ENCODE data around the gene TSPAN7. TPM values are rescaled to one million over a fixed set of nuclear protein-coding genes. Genes with fewer than 3 reads are reported as not detected.

The TSPAN7 gene
- total and polyA plus RNA-seq, 2 donors from 2014 or later = 44.9 to 98.3 TPM

- Histone ChIP-seq H3K9me3 (ENCODE audit: control insufficient read depth in 2 of 3, insufficient read depth in 1 of 3, low read length in 3 of 3) (no peaks in the 10 kb centered on the region), H3K27ac (ENCODE audit: low read depth in 2 of 2, low read length in 2 of 2) (no peak overlapping the region), H3K9ac (ENCODE audit: low read length in 3 of 3) (no peak overlapping the region), H3K27me3 (ENCODE audit: control insufficient read depth, insufficient read depth, low read length) (peaks cover 7% of the 10 kb centered on the region), H3K4me3 (ENCODE audit: low read length in 3 of 3) (no peak overlapping the region), H3K36me3 (ENCODE audit: control insufficient read depth in 2 of 3, insufficient read depth in 3 of 3, low read length in 3 of 3) (no peaks in the 10 kb centered on the region), H3K4me1 (ENCODE audit: control insufficient read depth in 2 of 3, insufficient read depth in 2 of 3, low read depth in 1 of 3, low read length in 3 of 3) (no peaks in the 10 kb centered on the region)
- intact Hi-C loops (cut with DNase I) = no loop called here
- FAIRE-seq (no peak), DNase-seq (no peak)
- no peak for TF ChIP-seq CTCF (IDR thresholded peaks at IDR 0.05; ENCODE audit: borderline replicate concordance, extremely low read depth, insufficient read depth)
Measured at GRCh38 chrX:38614485-38614884, 53.1 kb downstream of the TSPAN7 start.

GRCh38 chrX:38616904-38617303, 55.6 kb downstream of the TSPAN7 start:
- intact Hi-C loops (cut with DNase I) = no loop called here
- peaks cover 6% of the 10 kb centered on the region for H3K27me3 ChIP-seq (ENCODE audit: control insufficient read depth, insufficient read depth, low read length)
- no peaks in the 10 kb centered on the region for H3K9me3 ChIP-seq (ENCODE audit: control insufficient read depth in 2 of 3, insufficient read depth in 1 of 3, low read length in 3 of 3)
- H3K9ac ChIP-seq (ENCODE audit: low read length in 3 of 3) = no peak overlapping the region
- H3K36me3 ChIP-seq (ENCODE audit: control insufficient read depth in 2 of 3, insufficient read depth in 3 of 3, low read length in 3 of 3) = no peaks in the 10 kb centered on the region
- H3K4me3 ChIP-seq (ENCODE audit: low read length in 3 of 3) = no peak overlapping the region
- H3K27ac ChIP-seq (ENCODE audit: low read depth in 2 of 2, low read length in 2 of 2) = no peak overlapping the region
- no peaks in the 10 kb centered on the region for H3K4me1 ChIP-seq (ENCODE audit: control insufficient read depth in 2 of 3, insufficient read depth in 2 of 3, low read depth in 1 of 3, low read length in 3 of 3)
- no peak for TF ChIP-seq CTCF (IDR thresholded peaks at IDR 0.05; ENCODE audit: borderline replicate concordance, extremely low read depth, insufficient read depth)
- FAIRE-seq (no peak), DNase-seq (no peak)

DNA sequence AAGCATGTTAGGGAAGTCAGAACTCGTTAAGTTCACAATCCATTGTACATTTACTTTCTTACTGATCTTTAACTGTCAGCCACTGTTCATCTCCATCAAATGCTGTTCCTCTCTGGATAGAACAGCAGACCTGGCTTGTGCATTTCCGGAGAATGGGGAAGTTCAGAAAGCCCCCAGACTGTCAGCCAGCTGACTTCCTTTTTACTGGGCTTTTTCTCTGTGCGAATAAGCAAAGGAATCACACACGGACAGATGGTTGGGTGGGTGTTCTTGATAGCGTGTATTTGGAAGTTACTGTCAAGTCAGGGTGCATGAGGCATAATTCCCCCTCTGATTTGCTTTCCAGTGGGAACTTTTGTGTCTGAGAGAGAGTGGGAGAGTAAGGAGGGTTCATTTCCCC, 56.8 kb downstream of the TSPAN7 start:
- intact Hi-C loops (cut with DNase I) = no loop called here
- Histone ChIP-seq H3K9me3 (ENCODE audit: control insufficient read depth in 2 of 3, insufficient read depth in 1 of 3, low read length in 3 of 3) (no peaks in the 10 kb centered on the region), H3K4me1 (ENCODE audit: control insufficient read depth in 2 of 3, insufficient read depth in 2 of 3, low read depth in 1 of 3, low read length in 3 of 3) (no peaks in the 10 kb centered on the region), H3K9ac (ENCODE audit: low read length in 3 of 3) (no peak overlapping the region), H3K36me3 (ENCODE audit: control insufficient read depth in 2 of 3, insufficient read depth in 3 of 3, low read length in 3 of 3) (no peaks in the 10 kb centered on the region), H3K27ac (ENCODE audit: low read depth in 2 of 2, low read length in 2 of 2) (no peak overlapping the region), H3K27me3 (ENCODE audit: control insufficient read depth, insufficient read depth, low read length) (peaks cover 4% of the 10 kb centered on the region), H3K4me3 (ENCODE audit: low read length in 3 of 3) (no peak overlapping the region)
- FAIRE-seq (no peak), DNase-seq (no peak)
- no peak for TF ChIP-seq CTCF (IDR thresholded peaks at IDR 0.05; ENCODE audit: borderline replicate concordance, extremely low read depth, insufficient read depth)

DNA sequence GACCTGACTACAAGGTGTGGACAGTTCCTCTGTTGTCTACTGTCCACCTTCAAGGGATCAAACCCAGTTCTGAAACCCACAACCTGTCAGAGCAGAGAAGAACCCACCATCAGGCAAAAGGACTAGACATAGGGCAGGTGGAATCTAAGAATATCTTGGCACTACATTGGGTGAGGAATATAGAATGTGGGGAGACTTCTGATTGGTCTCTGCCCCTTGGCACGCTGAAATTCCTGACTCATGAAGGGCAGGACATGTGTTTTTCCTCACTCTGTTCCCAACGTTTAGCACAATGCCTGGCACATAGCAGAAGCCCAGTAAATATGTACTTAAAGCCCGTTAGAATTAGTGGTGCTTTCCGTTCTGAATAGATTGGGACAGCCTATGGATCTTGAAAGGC, 59.3 kb downstream of the TSPAN7 start:
- no peak for FAIRE-seq
- no peaks in the 10 kb centered on the region for H3K9me3 ChIP-seq (ENCODE audit: control insufficient read depth in 2 of 3, insufficient read depth in 1 of 3, low read length in 3 of 3)
- H3K27me3 ChIP-seq (ENCODE audit: control insufficient read depth, insufficient read depth, low read length) = peaks cover 7% of the 10 kb centered on the region
- DNase-seq = no peak
- H3K36me3 ChIP-seq (ENCODE audit: control insufficient read depth in 2 of 3, insufficient read depth in 3 of 3, low read length in 3 of 3) = no peaks in the 10 kb centered on the region
- H3K27ac ChIP-seq (ENCODE audit: low read depth in 2 of 2, low read length in 2 of 2) = no peak overlapping the region
- no peak overlapping the region for H3K9ac ChIP-seq (ENCODE audit: low read length in 3 of 3)
- TF ChIP-seq CTCF (IDR thresholded peaks at IDR 0.05; ENCODE audit: borderline replicate concordance, extremely low read depth, insufficient read depth) = no peak
- intact Hi-C loops (cut with DNase I) = no loop called here
- H3K4me3 ChIP-seq (ENCODE audit: low read length in 3 of 3) = no peak overlapping the region
- no peaks in the 10 kb centered on the region for H3K4me1 ChIP-seq (ENCODE audit: control insufficient read depth in 2 of 3, insufficient read depth in 2 of 3, low read depth in 1 of 3, low read length in 3 of 3)

Data from kidney (tissue), 14 donors.